ENCODE measurements around the gene ARHGEF11.

The ARHGEF11 gene

GRCh38 chr1:157045250-157046218 lies at the start of gene ARHGEF11:
Gene ARHGEF11, minus strand, starts transcription at chr1:157045742. Its CDS starts 1,412 bp downstream, at chr1:157044330.
- H3K4me3 Mint-ChIP-seq = peak within 1 kb of the TSS; percentile 93
- peaks cover 2% of the 10 kb centered on the region for H3K36me3 Mint-ChIP-seq (ENCODE audit: low read depth)
- peaks cover 7% of the 10 kb centered on the region for H3K4me1 Mint-ChIP-seq (ENCODE audit: low read depth)
- peaks cover 74% of the 10 kb centered on the region for H3K27me3 Mint-ChIP-seq (ENCODE audit: low read depth)
- H3K9me3 Mint-ChIP-seq = no peaks in the 10 kb centered on the region
- H3K27ac Mint-ChIP-seq = no peak within 1 kb of the TSS
- peak; percentile 48 for DNase-seq (ENCODE audit: low spot score)

GRCh38 chr1:157095091-157095490 lies 49.5 kb upstream of the ARHGEF11 start:
- peaks cover under 1% of the 10 kb centered on the region for H3K27me3 Mint-ChIP-seq (ENCODE audit: low read depth)
- no peak for DNase-seq (ENCODE audit: low spot score)

GRCh38 chr1:157092831-157093230 lies 47.3 kb upstream of the ARHGEF11 start:
- no peak for DNase-seq (ENCODE audit: low spot score)
- Mint-ChIP-seq H3K9me3 (no peaks in the 10 kb centered on the region), H3K36me3 (ENCODE audit: low read depth) (no peaks in the 10 kb centered on the region), H3K27me3 (ENCODE audit: low read depth) (peaks cover 2% of the 10 kb centered on the region), H3K27ac (no peak overlapping the region), H3K4me1 (ENCODE audit: low read depth) (no peaks in the 10 kb centered on the region), H3K4me3 (no peak overlapping the region)

More at GRCh38 chr1:157095091-157095490, 49.5 kb upstream of the ARHGEF11 start:
- Mint-ChIP-seq H3K9me3 (no peaks in the 10 kb centered on the region), H3K27ac (no peak overlapping the region), H3K4me3 (no peak overlapping the region), H3K4me1 (ENCODE audit: low read depth) (peaks cover 5% of the 10 kb centered on the region), H3K36me3 (ENCODE audit: low read depth) (no peaks in the 10 kb centered on the region)

DNA sequence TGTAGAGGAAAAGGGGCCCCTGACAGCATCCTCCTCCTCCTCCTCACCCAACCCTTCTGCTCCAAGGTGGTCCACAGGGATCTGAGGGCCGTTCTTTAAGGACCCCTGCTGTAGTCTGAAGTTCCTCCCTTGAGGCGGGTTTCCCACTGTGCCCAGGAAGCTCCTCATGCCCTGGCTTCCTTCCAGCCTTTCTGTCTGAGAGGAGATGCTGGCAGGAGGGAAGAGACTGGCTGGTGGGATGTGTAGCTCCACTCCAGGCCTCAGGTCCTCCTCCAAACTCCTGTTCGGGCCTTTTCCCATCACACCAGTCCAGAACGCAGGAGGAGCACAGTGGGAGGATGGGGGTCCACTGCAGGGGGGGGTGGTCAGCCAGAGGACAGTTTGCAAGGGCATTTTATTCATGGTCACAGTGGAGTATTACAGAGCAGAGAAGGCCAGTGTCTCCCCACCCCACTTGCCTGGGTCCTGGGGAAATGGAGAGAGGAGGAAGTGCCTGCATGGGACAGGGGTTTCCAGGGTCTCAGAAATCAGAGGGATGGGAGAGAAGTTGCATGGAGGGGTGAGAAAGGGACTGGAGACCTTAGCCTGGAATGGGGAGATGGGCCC lies 46.2 kb upstream of the ARHGEF11 start:
- no peak overlapping the region for H3K27ac Mint-ChIP-seq

DNA sequence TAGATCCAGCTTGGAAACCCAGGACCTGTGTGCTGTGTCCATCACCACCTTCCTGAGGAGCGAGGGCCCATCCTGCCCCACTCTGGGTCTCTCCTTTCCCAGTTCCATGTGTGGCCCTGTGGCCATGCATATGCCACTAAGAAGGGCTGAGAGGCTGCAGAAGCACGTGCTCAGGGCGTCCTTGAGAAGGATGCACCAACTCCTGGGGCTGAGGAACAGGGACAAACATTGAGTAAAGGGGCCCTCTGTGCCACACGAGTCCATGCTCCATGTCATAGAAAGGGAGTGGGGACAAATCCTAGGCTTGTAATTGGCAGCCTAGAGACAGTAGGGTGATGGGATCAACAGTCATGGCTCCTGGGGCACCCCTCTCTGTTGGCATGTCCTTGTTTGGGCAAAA lies 45.6 kb upstream of the ARHGEF11 start:
- H3K4me3 Mint-ChIP-seq = no peak overlapping the region
- no peak for DNase-seq (ENCODE audit: low spot score)
- no peaks in the 10 kb centered on the region for H3K36me3 Mint-ChIP-seq (ENCODE audit: low read depth)
- no peaks in the 10 kb centered on the region for H3K9me3 Mint-ChIP-seq
- peaks cover 2% of the 10 kb centered on the region for H3K27me3 Mint-ChIP-seq (ENCODE audit: low read depth)
- H3K27ac Mint-ChIP-seq = no peak overlapping the region
- no peaks in the 10 kb centered on the region for H3K4me1 Mint-ChIP-seq (ENCODE audit: low read depth)

More for the DNA sequence above, 46.2 kb upstream of the ARHGEF11 start:
- Mint-ChIP-seq H3K9me3 (no peaks in the 10 kb centered on the region), H3K27me3 (ENCODE audit: low read depth) (peaks cover 2% of the 10 kb centered on the region), H3K4me1 (ENCODE audit: low read depth) (no peaks in the 10 kb centered on the region), H3K36me3 (ENCODE audit: low read depth) (no peaks in the 10 kb centered on the region), H3K4me3 (no peak overlapping the region)
- DNase-seq (ENCODE audit: low spot score) = no peak

GRCh38 chr1:157090771-157091170 lies 45.2 kb upstream of the ARHGEF11 start:
- no peak for DNase-seq (ENCODE audit: low spot score)
- H3K27ac Mint-ChIP-seq = no peak overlapping the region
- H3K4me3 Mint-ChIP-seq = no peak overlapping the region
- no peaks in the 10 kb centered on the region for H3K4me1 Mint-ChIP-seq (ENCODE audit: low read depth)
- no peaks in the 10 kb centered on the region for H3K36me3 Mint-ChIP-seq (ENCODE audit: low read depth)
- H3K9me3 Mint-ChIP-seq = no peaks in the 10 kb centered on the region
- H3K27me3 Mint-ChIP-seq (ENCODE audit: low read depth) = peaks cover 2% of the 10 kb centered on the region

DNA sequence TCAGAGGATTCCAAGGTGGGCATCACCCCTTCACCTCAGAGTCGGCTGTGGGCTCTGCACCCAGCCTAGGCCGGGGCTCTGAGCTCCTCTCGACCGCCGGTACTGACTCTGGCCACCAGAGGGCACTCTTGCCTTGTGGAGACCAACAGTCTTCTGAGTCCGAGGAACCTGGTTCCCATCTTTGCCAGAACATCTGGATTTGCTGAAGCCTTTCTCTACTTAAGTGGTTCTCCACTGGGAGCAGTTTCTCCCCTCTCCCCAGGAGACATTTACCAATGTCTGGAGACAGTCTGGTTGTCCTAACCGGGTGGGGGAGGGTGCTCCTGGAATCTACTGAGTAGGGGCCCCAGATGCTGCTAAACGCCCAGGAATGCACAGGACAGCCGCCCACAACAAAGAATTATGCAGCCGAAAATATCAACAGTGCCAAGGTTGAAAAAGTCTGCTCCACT lies 44.7 kb upstream of the ARHGEF11 start:
- Mint-ChIP-seq H3K27ac (no peak overlapping the region), H3K4me1 (ENCODE audit: low read depth) (no peaks in the 10 kb centered on the region), H3K4me3 (no peak overlapping the region), H3K36me3 (ENCODE audit: low read depth) (no peaks in the 10 kb centered on the region), H3K9me3 (no peaks in the 10 kb centered on the region), H3K27me3 (ENCODE audit: low read depth) (peaks cover 2% of the 10 kb centered on the region)
- peak; percentile 65 for DNase-seq (ENCODE audit: low spot score)

- no peak for DNase-seq (ENCODE audit: low spot score)
- Mint-ChIP-seq H3K9me3 (no peaks in the 10 kb centered on the region), H3K27ac (no peak overlapping the region), H3K4me3 (no peak overlapping the region), H3K27me3 (ENCODE audit: low read depth) (peaks cover 2% of the 10 kb centered on the region), H3K36me3 (ENCODE audit: low read depth) (no peaks in the 10 kb centered on the region), H3K4me1 (ENCODE audit: low read depth) (no peaks in the 10 kb centered on the region)
Observed at GRCh38 chr1:157089789-157090188, 44.2 kb upstream of the ARHGEF11 start.

GRCh38 chr1:157088607-157089006 lies 43.1 kb upstream of the ARHGEF11 start:
- no peaks in the 10 kb centered on the region for H3K9me3 Mint-ChIP-seq
- DNase-seq (ENCODE audit: low spot score) = no peak
- H3K36me3 Mint-ChIP-seq (ENCODE audit: low read depth) = no peaks in the 10 kb centered on the region

DNA sequence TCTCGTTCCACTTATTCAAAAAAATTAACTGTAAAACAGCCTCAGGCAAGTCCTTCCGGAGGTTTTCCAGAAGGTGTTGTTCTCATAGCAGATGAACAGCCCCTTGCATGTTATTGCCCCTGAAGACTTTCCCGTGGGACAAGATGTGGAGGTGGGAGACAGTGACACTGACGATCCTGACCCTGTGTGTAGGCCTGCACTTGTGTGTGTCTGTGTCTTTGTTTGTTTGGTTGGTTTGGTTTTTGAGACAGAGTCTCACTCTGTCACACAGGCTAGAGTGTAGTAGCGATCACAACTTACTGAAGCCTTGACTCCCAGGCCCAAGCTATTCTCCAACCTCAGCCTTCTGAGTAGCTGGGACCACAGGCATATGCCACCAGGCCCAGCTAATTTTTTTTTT lies 41.5 kb upstream of the ARHGEF11 start:
- H3K4me3 Mint-ChIP-seq = no peak overlapping the region
- DNase-seq (ENCODE audit: low spot score) = no peak
- H3K27ac Mint-ChIP-seq = no peak overlapping the region
- no peaks in the 10 kb centered on the region for H3K9me3 Mint-ChIP-seq
- no peaks in the 10 kb centered on the region for H3K36me3 Mint-ChIP-seq (ENCODE audit: low read depth)
- H3K4me1 Mint-ChIP-seq (ENCODE audit: low read depth) = no peaks in the 10 kb centered on the region
- H3K27me3 Mint-ChIP-seq (ENCODE audit: low read depth) = peaks cover 10% of the 10 kb centered on the region

More at GRCh38 chr1:157088607-157089006, 43.1 kb upstream of the ARHGEF11 start:
- Mint-ChIP-seq H3K27me3 (ENCODE audit: low read depth) (peaks cover 7% of the 10 kb centered on the region), H3K4me1 (ENCODE audit: low read depth) (no peaks in the 10 kb centered on the region), H3K4me3 (no peak overlapping the region), H3K27ac (no peak overlapping the region)

- Mint-ChIP-seq H3K4me1 (ENCODE audit: low read depth) (no peaks in the 10 kb centered on the region), H3K27me3 (ENCODE audit: low read depth) (peaks cover 10% of the 10 kb centered on the region), H3K9me3 (no peaks in the 10 kb centered on the region), H3K4me3 (no peak overlapping the region), H3K27ac (no peak overlapping the region), H3K36me3 (ENCODE audit: low read depth) (no peaks in the 10 kb centered on the region)
- no peak for DNase-seq (ENCODE audit: low spot score)
Observed at GRCh38 chr1:157086299-157086698, 40.8 kb upstream of the ARHGEF11 start.

DNA sequence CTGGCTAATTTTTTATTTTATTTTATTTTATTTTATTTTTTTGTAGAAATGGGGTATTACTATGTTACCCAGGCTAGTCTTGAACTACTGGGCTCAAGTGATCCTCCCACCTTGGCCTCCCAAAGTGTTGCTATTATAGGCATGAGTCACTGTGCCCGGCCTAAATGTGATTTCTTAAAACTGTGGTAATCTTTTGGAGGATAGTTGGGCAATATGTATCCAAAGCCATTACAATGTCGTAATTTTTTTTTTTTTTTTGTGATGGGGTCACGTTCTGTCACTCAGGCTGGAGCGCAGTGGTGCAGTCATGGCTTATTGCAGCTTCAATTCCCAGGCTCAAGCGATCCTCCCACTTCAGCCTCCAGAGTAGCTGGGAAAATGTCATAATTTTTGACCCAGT lies 39.9 kb upstream of the ARHGEF11 start:
- peaks cover 12% of the 10 kb centered on the region for H3K27me3 Mint-ChIP-seq (ENCODE audit: low read depth)
- no peaks in the 10 kb centered on the region for H3K4me1 Mint-ChIP-seq (ENCODE audit: low read depth)
- H3K9me3 Mint-ChIP-seq = no peaks in the 10 kb centered on the region
- H3K27ac Mint-ChIP-seq = no peak overlapping the region
- H3K36me3 Mint-ChIP-seq (ENCODE audit: low read depth) = no peaks in the 10 kb centered on the region
- no peak for DNase-seq (ENCODE audit: low spot score)
- H3K4me3 Mint-ChIP-seq = no peak overlapping the region

- Mint-ChIP-seq H3K4me1 (ENCODE audit: low read depth) (no peaks in the 10 kb centered on the region), H3K36me3 (ENCODE audit: low read depth) (no peaks in the 10 kb centered on the region), H3K9me3 (no peaks in the 10 kb centered on the region), H3K4me3 (no peak overlapping the region), H3K27ac (no peak overlapping the region), H3K27me3 (ENCODE audit: low read depth) (peaks cover 12% of the 10 kb centered on the region)
- no peak for DNase-seq (ENCODE audit: low spot score)
Observed at GRCh38 chr1:157084720-157085119, 39.2 kb upstream of the ARHGEF11 start.

- H3K4me3 Mint-ChIP-seq = no peak overlapping the region
- no peaks in the 10 kb centered on the region for H3K9me3 Mint-ChIP-seq
- no peak overlapping the region for H3K27ac Mint-ChIP-seq
- H3K27me3 Mint-ChIP-seq (ENCODE audit: low read depth) = peaks cover 31% of the 10 kb centered on the region
- H3K4me1 Mint-ChIP-seq (ENCODE audit: low read depth) = no peaks in the 10 kb centered on the region
- H3K36me3 Mint-ChIP-seq (ENCODE audit: low read depth) = no peaks in the 10 kb centered on the region
- no peak for DNase-seq (ENCODE audit: low spot score)
Observed at GRCh38 chr1:157081707-157082106, 36.2 kb upstream of the ARHGEF11 start.
